ENCODE data around the gene ALDH1A2. TPM values are rescaled to one million over a fixed set of nuclear protein-coding genes. Genes with fewer than 3 reads are reported as not detected.
"Not testable (repeated sequence)": the region's sequence is repeated elsewhere in the genome, so short reads cannot be mapped to it uniquely, and the experiment has no call there.

ALDH1A2 gene
- total and polyA plus RNA-seq, 9 donors: 10.3 to 120 (median 45.0) TPM

- Histone ChIP-seq H3K4me1 (ENCODE audit: insufficient read depth) (no peaks in the 10 kb centered on the region), H3K9me3 (no peaks in the 10 kb centered on the region), H3K27me3 (no peaks in the 10 kb centered on the region), H3K36me3 (no peaks in the 10 kb centered on the region), H3K27ac (no peak overlapping the region), H3K4me3 (no peak overlapping the region)
- 35 to 46% (median 39%) methylated on average over 2 of the region's 2 CpGs for WGBS, 3 donors
- DNase-seq: no peak
- TF ChIP-seq EP300 (IDR thresholded peaks at IDR 0.05) (no peak), POLR2A (IDR thresholded peaks at IDR 0.05) (no peak)
- TF ChIP-seq, protein P1, sequence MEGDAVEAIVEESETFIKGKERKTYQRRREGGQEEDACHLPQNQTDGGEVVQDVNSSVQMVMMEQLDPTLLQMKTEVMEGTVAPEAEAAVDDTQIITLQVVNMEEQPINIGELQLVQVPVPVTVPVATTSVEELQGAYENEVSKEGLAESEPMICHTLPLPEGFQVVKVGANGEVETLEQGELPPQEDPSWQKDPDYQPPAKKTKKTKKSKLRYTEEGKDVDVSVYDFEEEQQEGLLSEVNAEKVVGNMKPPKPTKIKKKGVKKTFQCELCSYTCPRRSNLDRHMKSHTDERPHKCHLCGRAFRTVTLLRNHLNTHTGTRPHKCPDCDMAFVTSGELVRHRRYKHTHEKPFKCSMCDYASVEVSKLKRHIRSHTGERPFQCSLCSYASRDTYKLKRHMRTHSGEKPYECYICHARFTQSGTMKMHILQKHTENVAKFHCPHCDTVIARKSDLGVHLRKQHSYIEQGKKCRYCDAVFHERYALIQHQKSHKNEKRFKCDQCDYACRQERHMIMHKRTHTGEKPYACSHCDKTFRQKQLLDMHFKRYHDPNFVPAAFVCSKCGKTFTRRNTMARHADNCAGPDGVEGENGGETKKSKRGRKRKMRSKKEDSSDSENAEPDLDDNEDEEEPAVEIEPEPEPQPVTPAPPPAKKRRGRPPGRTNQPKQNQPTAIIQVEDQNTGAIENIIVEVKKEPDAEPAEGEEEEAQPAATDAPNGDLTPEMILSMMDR (IDR thresholded peaks at IDR 0.05): no peak
- intact Hi-C loops (cut with DNase I): loop anchor here in 1 of 4 donors (10.0 kb wide), 1 partner anchor 54 kb away; the partner anchor contains the start of gene ALDH1A2
Measured at GRCh38 chr15:58010983-58011382, 54.5 kb downstream of the ALDH1A2 start.

GRCh38 chr15:58003810-58004209 is 61.7 kb downstream of the ALDH1A2 start:
- DNase-seq: no peak
- no peak for TF ChIP-seq EP300 (IDR thresholded peaks at IDR 0.05)
- TF ChIP-seq, protein P1 (IDR thresholded peaks at IDR 0.05): no peak
- TF ChIP-seq POLR2A (IDR thresholded peaks at IDR 0.05): no peak
- Histone ChIP-seq H3K4me3 (no peak overlapping the region), H3K27ac (no peak overlapping the region), H3K27me3 (no peaks in the 10 kb centered on the region), H3K4me1 (ENCODE audit: insufficient read depth) (no peaks in the 10 kb centered on the region), H3K36me3 (no peaks in the 10 kb centered on the region), H3K9me3 (no peaks in the 10 kb centered on the region)
- intact Hi-C loops (cut with DNase I): no loop called here
- WGBS, 3 donors: 85 to 86% (median 85%) methylated on average over 3 of the region's 3 CpGs

DNA sequence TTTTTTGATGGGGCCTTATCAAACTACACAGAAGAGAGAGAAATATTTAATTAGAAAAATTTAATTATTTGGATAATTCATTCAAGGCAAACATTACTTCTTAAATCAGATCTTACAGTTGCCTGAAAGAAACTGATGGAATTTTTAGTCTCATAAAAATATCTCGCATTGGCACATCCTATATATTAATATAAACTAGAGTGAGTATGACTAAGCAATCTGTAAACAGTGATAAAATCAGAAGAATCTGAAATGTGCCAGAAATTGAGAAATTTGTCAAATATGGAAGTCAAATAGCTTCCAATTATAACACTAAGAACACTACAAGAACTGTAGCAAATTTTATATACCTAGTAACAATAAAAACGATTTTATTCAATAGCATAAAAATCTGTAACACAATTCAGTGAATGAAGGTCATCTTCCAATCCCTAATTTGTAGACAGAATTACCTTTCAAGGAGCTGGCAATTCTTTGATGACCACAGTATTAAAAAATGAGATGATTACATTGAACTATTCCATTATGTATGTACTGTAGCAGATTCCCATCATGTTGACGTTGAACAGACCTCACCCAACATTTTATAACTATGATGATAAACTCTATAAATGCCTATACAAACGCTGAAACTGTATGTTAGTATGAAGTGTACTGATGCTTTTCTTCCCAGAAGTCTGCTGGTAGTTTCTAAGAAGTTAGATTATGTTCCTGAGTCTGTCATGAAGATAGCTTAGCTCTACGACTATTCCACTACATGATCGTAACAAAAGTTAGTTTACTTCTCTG is 63.0 kb downstream of the ALDH1A2 start:
- intact Hi-C loops (cut with DNase I): no loop called here
- no peak for TF ChIP-seq EP300 (IDR thresholded peaks at IDR 0.05)
- TF ChIP-seq POLR2A (IDR thresholded peaks at IDR 0.05): no peak
- TF ChIP-seq, protein P1 (IDR thresholded peaks at IDR 0.05): no peak
- H3K36me3 ChIP-seq: no peaks in the 10 kb centered on the region
- no peaks in the 10 kb centered on the region for H3K27me3 ChIP-seq
- no peaks in the 10 kb centered on the region for H3K9me3 ChIP-seq
- H3K4me1 ChIP-seq (ENCODE audit: insufficient read depth): no peaks in the 10 kb centered on the region
- H3K27ac ChIP-seq: no peak overlapping the region
- no peak for DNase-seq
- 73 to 83% (median 76%) methylated on average over 6 of the region's 6 CpGs for WGBS, 3 donors
- no peak overlapping the region for H3K4me3 ChIP-seq

GRCh38 chr15:57999699-58000098 is 65.8 kb downstream of the ALDH1A2 start:
- WGBS, 3 donors: 84 to 90% (median 86%) methylated on average over 2 of the region's 2 CpGs
- H3K27ac ChIP-seq; H3K4me1 ChIP-seq (ENCODE audit: insufficient read depth); DNase-seq; H3K4me3 ChIP-seq; H3K36me3 ChIP-seq; H3K27me3 ChIP-seq; intact Hi-C loops (cut with DNase I); H3K9me3 ChIP-seq: not testable (repeated sequence)

GRCh38 chr15:57996561-57996960 is 69.0 kb downstream of the ALDH1A2 start:
- no peaks in the 10 kb centered on the region for H3K9me3 ChIP-seq
- no peaks in the 10 kb centered on the region for H3K36me3 ChIP-seq
- no peak overlapping the region for H3K27ac ChIP-seq
- 83 to 98% (median 94%) methylated on average over 1 of the region's 1 CpG for WGBS, 3 donors
- no peaks in the 10 kb centered on the region for H3K27me3 ChIP-seq
- H3K4me1 ChIP-seq (ENCODE audit: insufficient read depth): peaks cover 7% of the 10 kb centered on the region
- DNase-seq: no peak
- no peak overlapping the region for H3K4me3 ChIP-seq
- intact Hi-C loops (cut with DNase I): no loop called here
- TF ChIP-seq POLR2A (IDR thresholded peaks at IDR 0.05): no peak
- TF ChIP-seq, protein P1 (IDR thresholded peaks at IDR 0.05): no peak
- no peak for TF ChIP-seq EP300 (IDR thresholded peaks at IDR 0.05)
